Inflammatory macrophage (primary cell): ENCODE measurements around the gene CDK19.

Source experiments
- DNase-seq, 2 donors: peaks; one replicate each; pipeline ENCODE4 v3.0.0-alpha.2; 2020 to 2022

Gene CDK19

DNA sequence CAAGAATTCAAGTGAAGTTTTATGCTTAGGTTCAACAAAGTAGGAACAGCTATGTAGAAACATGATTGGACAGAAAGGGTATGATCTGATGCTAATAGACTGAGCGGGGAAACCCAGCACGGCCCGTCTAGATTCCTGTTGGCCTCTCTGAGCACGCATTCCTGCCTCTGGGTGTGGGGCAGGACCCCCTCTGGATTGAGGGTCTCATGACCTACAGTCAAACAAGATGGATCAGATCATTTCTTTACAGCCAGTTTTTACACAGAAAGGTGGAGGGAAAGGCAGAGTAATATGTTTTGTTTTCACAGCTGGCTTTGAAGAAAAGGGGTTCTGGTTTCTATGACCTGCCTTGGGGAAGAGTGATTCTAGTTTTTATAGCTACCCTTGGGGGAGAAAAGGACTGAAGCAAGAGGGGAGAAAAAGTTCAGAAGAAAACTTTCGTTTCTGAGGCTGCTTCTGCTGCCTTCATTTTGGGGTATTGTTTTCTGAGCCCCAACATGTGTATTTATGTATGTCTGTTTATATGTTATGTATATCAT is 239.3 kb downstream of the CDK19 start:
- DNase-seq = no peak

DNA sequence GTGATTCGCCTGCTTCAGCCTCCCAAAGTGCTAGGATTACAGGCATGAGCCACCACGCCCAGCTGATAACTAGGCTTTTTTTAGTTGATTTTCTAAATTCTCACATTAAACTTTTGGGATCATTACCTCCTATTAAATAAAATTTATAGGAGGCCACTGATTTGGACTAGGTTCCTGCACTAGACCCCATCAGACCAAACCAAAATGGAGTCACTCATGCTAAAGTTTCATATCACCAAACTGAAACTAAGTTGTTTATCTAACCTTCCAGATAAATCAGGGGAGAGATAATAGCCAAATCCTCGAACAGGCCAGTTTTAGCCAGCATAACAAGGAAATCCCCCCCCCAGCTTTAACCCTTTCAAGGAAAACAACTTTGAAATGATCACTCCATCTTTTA is 240.5 kb downstream of the CDK19 start:
- DNase-seq = no peak

DNA sequence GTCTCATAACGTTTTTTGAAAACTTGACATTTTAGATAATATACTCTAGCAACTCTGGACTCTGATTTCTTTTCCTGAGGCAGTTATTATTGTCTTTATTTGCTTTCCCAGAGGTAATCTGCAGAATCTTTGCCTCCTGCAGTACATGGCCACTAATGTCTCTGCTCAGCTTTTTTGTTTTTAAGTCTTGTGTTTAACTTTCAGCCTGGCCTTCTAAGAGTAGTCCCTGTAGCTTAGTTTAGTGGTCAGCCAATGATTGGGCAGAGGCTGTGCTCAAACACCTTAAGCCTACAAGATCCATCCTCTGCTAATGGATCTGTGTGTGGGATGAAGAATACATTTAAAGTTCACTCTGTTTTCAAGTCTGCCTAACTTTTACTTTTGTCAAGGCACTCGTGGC is 241.7 kb downstream of the CDK19 start:
- no peak for DNase-seq

DNA sequence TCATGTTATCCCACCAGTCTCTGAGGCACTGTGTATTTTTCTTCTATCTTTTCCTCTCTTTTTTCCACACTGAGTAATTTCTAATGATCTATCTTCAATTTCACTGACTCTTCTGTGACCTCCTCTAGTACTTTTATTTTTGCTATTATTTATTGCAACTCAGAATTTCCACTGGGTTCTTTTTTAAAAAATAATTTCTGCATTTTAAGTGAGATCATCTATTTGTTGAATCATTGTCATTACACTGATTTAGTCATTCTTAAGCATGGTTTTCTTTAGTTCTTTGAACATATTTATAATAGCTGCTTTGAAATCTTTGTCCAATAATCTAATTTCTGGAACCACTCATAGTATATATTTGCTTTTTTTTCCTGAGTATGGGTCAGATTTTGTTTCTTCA is 242.1 kb downstream of the CDK19 start:
- no peak for DNase-seq

DNA sequence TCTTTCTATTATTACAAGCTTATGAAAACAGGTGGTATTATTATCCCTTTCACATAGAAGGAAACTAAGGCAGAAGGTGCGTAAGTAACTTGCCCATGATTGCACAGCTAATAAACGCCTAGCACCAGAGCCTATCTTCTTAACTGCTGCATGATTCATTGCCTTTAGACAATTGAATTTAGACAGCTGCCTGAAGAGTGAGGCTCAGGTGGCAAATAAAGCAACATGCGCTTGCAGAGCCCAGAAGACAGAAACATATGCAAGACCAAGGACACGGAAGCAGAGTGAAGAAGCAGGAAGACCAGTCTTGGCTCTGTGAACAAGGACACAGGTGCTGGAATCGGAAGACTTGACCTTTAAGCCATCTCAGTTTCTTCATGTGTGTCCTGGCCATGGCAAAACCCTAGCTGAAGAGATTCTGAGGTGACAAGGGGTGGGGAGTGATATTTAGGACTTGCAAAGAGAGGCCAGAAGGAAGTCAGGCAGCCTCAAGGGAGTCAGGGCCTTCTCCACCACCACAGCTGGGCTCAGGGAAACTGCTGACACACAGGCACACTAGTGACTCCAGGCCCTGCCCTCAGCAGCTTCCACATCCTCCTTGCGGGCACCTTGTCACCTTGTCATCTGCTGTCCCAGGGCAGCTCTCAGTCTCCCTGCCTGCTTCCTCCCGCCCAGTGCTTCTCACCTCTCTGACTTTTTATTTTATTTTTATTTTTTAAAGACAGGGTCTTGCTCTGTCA is 247.1 kb downstream of the CDK19 start:
- no peak for DNase-seq

DNA sequence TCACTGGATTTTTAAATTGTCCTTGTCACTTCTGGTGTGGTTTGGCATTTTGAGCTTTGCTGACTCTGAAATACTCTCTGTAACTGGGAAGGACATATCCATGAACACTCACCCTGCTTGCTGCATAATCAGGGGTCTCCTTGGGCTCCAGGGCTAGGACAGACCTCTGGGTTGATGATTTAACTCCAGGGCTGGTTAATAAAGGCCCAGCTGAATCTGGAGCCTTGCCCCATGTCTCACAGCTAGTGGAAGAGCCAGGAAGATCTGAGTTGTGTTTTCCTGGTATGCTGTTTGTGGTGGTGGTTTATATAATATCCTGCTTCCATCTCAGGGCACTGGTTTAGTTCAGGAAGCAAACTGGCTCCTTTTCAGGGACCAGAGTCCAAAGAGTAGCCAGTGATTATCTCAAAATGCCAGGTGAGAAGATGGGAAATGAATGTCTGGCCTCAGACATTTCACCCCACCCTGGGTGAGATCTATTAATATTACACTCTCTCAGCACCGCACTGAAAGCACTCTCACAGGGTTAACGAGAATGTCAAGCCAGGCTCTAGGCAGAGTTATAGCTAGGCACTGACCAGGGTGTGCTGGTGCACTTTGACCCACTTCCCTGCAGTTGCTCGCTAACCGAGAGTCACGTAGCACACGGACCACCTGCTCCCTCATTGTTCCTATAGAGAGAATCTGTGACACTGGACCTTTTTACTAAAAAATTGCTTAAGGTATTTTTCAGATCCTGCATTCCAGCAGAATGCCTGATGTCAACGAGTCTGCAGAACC is 248.7 kb downstream of the CDK19 start:
- no peak for DNase-seq

DNA sequence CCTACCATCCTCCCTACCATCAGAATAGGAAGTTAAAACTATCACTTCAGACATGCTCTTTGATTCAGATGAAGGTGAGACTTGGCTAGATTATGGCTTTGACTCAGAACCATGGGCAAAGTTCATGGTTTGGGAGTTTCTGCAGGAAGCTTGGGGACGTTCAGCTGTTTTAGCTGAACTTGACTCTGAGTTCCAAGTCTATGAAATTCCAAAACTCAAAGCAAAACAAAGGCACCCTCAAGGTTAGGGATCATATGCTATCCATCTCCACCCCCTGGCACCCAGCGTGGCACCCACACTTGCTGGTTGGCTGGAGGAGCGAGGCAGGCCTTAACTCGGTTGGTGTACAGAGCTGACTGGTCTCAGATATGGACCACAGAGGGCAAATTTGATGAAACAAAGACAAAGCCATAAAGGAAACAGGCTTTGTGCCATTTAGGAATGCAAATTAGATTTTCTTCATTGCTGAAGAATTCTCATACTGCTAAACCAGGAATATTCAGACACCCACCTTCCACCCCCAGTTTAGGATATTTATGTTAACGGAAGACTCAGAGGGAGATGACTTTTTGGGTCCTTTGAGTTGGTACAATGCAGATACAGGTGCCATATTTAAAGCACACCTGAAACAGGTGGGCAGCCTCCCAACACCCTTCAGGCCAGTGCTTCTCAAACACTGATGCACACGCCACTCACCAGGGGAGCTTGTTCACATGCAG is 250.4 kb downstream of the CDK19 start:
- DNase-seq = no peak

DNA sequence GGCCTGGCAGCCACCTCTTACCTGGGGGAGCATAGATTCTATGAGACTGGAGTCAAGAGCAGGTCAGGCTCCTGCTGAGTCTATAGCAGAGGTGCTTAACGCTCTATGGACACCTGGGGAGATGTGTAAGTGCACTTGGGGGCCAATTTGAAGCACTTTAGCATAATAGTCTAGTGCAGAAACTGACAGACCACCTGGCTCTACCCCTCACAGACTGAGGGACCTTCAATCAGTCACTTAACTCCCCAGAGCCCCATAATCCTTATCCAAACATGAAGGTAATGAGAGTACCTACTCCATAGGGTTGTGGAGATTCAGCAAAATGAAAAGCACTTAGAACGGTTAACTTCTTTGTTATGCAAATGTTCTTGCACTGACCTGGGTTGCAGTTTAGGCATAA is 251.6 kb downstream of the CDK19 start:
- no peak for DNase-seq

DNA sequence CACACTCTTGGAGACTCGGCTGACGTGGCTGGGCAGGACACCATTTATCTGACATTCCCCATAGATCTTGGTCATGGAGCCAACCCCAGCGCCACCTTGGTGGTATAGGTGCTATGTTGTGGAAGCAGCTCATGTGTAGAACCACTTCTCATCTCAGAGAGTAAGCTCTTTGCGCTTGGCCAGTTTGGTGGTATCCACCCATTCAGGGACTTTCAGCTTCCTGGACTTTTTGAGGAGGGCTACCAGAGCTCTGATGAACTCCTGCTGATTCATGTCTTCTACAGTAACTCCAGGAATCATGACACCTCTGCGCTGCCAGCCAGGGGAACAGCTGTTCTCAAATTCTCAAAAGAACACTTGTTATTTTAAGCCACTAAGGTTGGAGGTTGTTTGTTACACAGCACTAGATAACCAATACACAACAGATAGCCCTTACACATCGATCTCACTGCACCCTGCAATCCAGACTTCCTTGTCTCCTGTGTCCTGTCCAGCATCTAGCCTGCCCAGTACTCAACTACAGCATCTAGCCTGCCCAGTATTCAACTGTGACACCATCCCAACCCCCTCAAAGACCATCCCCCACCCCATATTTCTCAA is 252.9 kb downstream of the CDK19 start:
- DNase-seq = no peak

DNA sequence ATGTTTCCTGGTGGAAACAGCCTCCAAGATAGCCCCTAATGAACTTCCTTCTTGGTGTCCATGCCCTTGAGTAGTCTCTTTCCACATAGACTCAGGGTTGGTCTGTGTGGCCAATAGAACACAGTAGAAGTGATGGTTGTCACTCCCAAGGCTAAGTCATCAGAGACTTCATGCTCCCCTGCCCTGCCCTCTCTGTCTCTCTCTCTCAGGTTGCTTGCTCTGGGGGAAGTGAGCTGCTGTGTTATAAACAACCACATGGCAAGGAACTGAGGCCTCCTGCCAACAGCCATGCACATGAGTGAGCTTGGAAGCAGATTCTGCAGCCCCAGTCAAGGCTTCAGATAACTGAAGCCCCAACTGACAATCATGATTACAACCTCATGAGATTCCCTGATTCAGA is 253.6 kb downstream of the CDK19 start:
- no peak for DNase-seq

DNA sequence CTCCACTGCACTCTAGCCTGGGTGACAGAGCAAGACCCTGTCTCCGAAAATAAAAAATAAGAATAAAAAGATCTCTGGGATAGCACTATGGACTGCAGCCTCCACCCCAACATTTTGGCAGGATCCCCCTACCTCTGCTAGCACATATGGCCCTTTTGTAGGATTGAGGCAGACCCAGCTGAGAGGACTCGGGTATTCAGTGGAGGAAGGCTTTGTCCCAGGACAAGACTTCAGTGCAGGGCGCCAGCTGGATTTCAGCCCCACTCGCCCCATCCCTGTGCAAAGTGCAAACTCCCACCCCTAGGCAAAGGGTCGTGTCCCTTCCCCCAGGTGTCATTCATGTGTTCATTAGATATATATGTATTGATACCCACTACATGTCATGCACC is 254.3 kb downstream of the CDK19 start:
- DNase-seq = no peak

DNA sequence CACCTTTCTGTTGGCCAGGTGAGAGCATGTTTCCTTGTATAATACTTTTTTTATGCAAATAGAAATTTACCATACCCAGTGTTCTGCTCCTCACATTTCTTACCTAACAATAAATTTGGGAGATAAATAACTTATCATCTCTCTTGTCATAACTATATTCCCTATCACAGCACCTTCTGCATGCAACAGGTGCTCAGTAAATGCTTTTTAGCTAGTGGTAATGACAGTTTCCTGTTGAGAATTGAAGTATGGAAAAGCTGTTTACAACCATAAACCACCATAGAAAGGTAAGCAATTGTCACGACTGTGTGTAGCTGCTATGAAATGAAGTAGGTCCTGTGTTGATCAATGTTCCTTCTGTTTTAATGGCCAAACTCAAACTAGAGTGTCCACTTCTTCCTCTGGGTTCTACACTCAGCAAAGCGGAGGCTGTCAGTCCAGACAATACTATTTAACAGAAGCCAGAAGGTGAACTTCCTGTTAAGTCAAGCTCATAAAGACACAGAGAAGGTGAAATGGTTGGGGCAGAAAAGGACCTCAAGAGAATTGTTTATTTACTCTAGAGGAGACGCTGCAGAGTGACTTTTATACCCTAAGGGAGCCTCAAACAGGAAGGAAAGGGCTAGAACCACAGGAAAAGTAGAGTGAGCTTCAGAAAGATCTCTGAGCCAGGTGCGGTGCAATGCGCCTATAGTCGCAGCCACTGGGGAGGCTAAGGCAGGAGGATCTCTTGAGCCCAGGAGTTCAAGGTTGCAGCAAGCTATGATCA is 254.8 kb downstream of the CDK19 start:
- no peak for DNase-seq
